ENCODE data around the gene BRIP1.

The BRIP1 gene

GRCh38 chr17:61758430-61758829, 104.9 kb downstream of the BRIP1 start:
- DNase-seq (ENCODE audit: low read depth in 2 of 2) = no peak

GRCh38 chr17:61757168-61757567, 106.2 kb downstream of the BRIP1 start:
- DNase-seq (ENCODE audit: low read depth in 2 of 2) = no peak

GRCh38 chr17:61756561-61756960, 106.8 kb downstream of the BRIP1 start:
- DNase-seq (ENCODE audit: low read depth in 2 of 2) = no peak

- DNase-seq (ENCODE audit: low read depth in 2 of 2) = no peak
Observed at GRCh38 chr17:61755668-61756067, 107.7 kb downstream of the BRIP1 start.

GRCh38 chr17:61755078-61755477, 108.2 kb downstream of the BRIP1 start:
- no peak for DNase-seq (ENCODE audit: low read depth in 2 of 2)

GRCh38 chr17:61754124-61754523, 109.2 kb downstream of the BRIP1 start:
- DNase-seq (ENCODE audit: low read depth in 2 of 2) = no peak

GRCh38 chr17:61753696-61754095, 109.6 kb downstream of the BRIP1 start:
- DNase-seq (ENCODE audit: low read depth in 2 of 2) = no peak

- DNase-seq (ENCODE audit: low read depth in 2 of 2) = no peak
Observed at GRCh38 chr17:61750656-61751055, 112.7 kb downstream of the BRIP1 start.

- no peak for DNase-seq (ENCODE audit: low read depth in 2 of 2)
Observed at GRCh38 chr17:61749823-61750404, 113.4 kb downstream of the BRIP1 start.

- no peak for DNase-seq (ENCODE audit: low read depth in 2 of 2)
Observed at GRCh38 chr17:61746248-61746985, 116.9 kb downstream of the BRIP1 start.

GRCh38 chr17:61744804-61745203, 118.5 kb downstream of the BRIP1 start:
- DNase-seq (ENCODE audit: low read depth in 2 of 2) = no peak

- DNase-seq (ENCODE audit: low read depth in 2 of 2) = no peak
Observed at GRCh38 chr17:61744252-61744651, 119.1 kb downstream of the BRIP1 start.

- DNase-seq (ENCODE audit: low read depth in 2 of 2) = no peak
Observed at GRCh38 chr17:61743766-61744165, 119.6 kb downstream of the BRIP1 start.

GRCh38 chr17:61739002-61739401, 124.3 kb downstream of the BRIP1 start:
- no peak for DNase-seq (ENCODE audit: low read depth in 2 of 2)

- no peak for DNase-seq (ENCODE audit: low read depth in 2 of 2)
Observed at GRCh38 chr17:61738249-61738648, 125.1 kb downstream of the BRIP1 start.

- DNase-seq (ENCODE audit: low read depth in 2 of 2) = no peak
Observed at GRCh38 chr17:61737820-61738219, 125.5 kb downstream of the BRIP1 start.

GRCh38 chr17:61736438-61736837, 126.9 kb downstream of the BRIP1 start:
- DNase-seq (ENCODE audit: low read depth in 2 of 2) = no peak

GRCh38 chr17:61735807-61736206, 127.5 kb downstream of the BRIP1 start:
- no peak for DNase-seq (ENCODE audit: low read depth in 2 of 2)

GRCh38 chr17:61734466-61734865, 128.9 kb downstream of the BRIP1 start:
- no peak for DNase-seq (ENCODE audit: low read depth in 2 of 2)

- no peak for DNase-seq (ENCODE audit: low read depth in 2 of 2)
Observed at GRCh38 chr17:61734012-61734411, 129.3 kb downstream of the BRIP1 start.

GRCh38 chr17:61733021-61733420, 130.3 kb downstream of the BRIP1 start:
- DNase-seq (ENCODE audit: low read depth in 2 of 2) = no peak

GRCh38 chr17:61732169-61732568, 131.2 kb downstream of the BRIP1 start:
- no peak for DNase-seq (ENCODE audit: low read depth in 2 of 2)

GRCh38 chr17:61731330-61731729, 132.0 kb downstream of the BRIP1 start:
- DNase-seq (ENCODE audit: low read depth in 2 of 2) = no peak
